B cell (primary cell): Measurements from ENCODE around the gene MED17.

ENCODE experiments used
- CTCF ChIP-seq: fragments of 200-600 bp; IDR thresholded peaks from one replicate; pipeline ENCODE4 v1.8.0; 2022; ENCODE audit warnings: antibody characterized with exemption, mild to moderate bottlenecking
- EZH2 ChIP-seq: IDR thresholded peaks from 2 replicates; pipeline ENCODE4 v1.6.1; 2012; ENCODE audit warnings: borderline replicate concordance, low read depth, mild to moderate bottlenecking, moderate library complexity, low read length; ENCODE audit not compliant: insufficient read depth, poor library complexity, severe bottlenecking

DNA sequence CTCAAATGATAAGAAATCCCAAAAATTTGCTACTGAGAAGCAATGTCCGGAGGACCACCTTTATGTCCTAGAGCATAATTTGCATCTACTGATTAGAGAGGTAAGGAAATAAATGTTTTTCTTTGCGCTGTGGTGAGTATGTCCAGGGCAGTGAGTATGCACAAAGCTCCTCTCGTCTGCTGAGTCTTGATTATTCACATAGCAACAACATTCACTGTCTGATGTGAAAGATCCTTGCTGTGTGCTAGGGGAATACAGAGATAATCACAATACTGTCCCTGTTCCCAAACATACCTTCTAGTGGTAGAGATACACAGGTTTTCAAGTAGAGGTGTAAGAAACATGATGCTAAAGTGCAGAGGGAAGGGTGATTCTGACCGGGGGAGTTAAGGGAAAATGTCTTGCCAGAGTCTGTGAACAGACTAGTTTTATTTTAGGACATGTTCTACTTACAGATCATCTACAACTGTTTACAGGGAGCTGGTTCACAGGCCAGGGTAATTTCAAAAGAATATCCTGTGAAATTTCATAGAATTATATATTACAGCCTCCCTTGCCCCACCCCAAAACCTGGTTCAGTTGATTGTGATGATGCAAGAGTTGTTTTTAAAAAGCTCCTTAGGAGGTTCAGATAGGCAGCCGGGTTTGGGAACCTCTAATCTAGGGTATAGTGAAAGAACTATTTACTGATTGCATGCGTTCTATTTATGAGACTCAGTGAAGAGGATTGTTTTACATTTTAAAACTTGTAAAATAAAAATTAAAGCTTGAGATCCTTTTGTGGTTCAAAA lies 12.6 kb downstream of the MED17 start:
- TF ChIP-seq CTCF: no peak
- TF ChIP-seq EZH2: no peak
